Measurements from ENCODE around the gene KMT2B.
"Not testable (repeated sequence)": the region's sequence is repeated elsewhere in the genome, so short reads cannot be mapped to it uniquely, and the experiment has no call there.

The KMT2B gene

GRCh38 chr19:35710784-35711723 lies 6.7 kb upstream of the KMT2B start:
- peak; percentile 39 for DNase-seq

- peak; percentile 58 for DNase-seq
Observed at GRCh38 chr19:35712567-35713505, 5.0 kb upstream of the KMT2B start.

- no peak for DNase-seq
Observed at GRCh38 chr19:35713506-35713850, 4.3 kb upstream of the KMT2B start.

GRCh38 chr19:35713904-35714495 lies 3.8 kb upstream of the KMT2B start:
- DNase-seq: no peak

- DNase-seq: no peak
Observed at GRCh38 chr19:35714601-35715354, 3.0 kb upstream of the KMT2B start.

- no peak for DNase-seq
Observed at GRCh38 chr19:35715355-35715809, 2.4 kb upstream of the KMT2B start.

- DNase-seq: peak; percentile 19
Observed at GRCh38 chr19:35715981-35716800, 1.6 kb upstream of the KMT2B start.

GRCh38 chr19:35716801-35717664 lies 770 bp upstream of the KMT2B start:
- peak; percentile 98 for DNase-seq

GRCh38 chr19:35718345-35719041 lies 690 bp downstream of the KMT2B start:
- DNase-seq: peak; percentile 40

- DNase-seq: no peak
Observed at GRCh38 chr19:35719402-35720162, 1.8 kb downstream of the KMT2B start.

GRCh38 chr19:35720163-35720524 lies 2.3 kb downstream of the KMT2B start:
- no peak for DNase-seq

GRCh38 chr19:35720648-35721047 lies 2.8 kb downstream of the KMT2B start:
- DNase-seq: no peak

- no peak for DNase-seq
Observed at GRCh38 chr19:35721374-35721773, 3.6 kb downstream of the KMT2B start.

- no peak for DNase-seq
Observed at GRCh38 chr19:35722461-35722860, 4.7 kb downstream of the KMT2B start.

GRCh38 chr19:35722897-35723296 lies 5.1 kb downstream of the KMT2B start:
- DNase-seq: no peak

- DNase-seq: no peak
Observed at GRCh38 chr19:35723671-35724070, 5.9 kb downstream of the KMT2B start.

GRCh38 chr19:35724132-35724531 lies 6.3 kb downstream of the KMT2B start:
- not testable (repeated sequence) for DNase-seq

- no peak for DNase-seq
Observed at GRCh38 chr19:35724560-35724959, 6.8 kb downstream of the KMT2B start.

- DNase-seq: no peak
Observed at GRCh38 chr19:35725216-35725861, 7.5 kb downstream of the KMT2B start.

Measured in CD4-positive, alpha-beta T cell treated with Interleukin-17A for 1 hour (primary cell).